HG03045 (cell line): Measurements from ENCODE around the gene GNAQ.

ENCODE experiments used
- ATAC-seq: cut with Tn5 transposase; IDR thresholded peaks from one replicate; pipeline ENCODE4 v1.9.1; 2021; ENCODE audit warnings: mild to moderate bottlenecking, moderate library complexity; ENCODE audit not compliant: unreplicated experiment

GNAQ gene

GRCh38 chr9:78032730-78033457 lies 1.3 kb upstream of the GNAQ start:
- ATAC-seq = no peak

DNA sequence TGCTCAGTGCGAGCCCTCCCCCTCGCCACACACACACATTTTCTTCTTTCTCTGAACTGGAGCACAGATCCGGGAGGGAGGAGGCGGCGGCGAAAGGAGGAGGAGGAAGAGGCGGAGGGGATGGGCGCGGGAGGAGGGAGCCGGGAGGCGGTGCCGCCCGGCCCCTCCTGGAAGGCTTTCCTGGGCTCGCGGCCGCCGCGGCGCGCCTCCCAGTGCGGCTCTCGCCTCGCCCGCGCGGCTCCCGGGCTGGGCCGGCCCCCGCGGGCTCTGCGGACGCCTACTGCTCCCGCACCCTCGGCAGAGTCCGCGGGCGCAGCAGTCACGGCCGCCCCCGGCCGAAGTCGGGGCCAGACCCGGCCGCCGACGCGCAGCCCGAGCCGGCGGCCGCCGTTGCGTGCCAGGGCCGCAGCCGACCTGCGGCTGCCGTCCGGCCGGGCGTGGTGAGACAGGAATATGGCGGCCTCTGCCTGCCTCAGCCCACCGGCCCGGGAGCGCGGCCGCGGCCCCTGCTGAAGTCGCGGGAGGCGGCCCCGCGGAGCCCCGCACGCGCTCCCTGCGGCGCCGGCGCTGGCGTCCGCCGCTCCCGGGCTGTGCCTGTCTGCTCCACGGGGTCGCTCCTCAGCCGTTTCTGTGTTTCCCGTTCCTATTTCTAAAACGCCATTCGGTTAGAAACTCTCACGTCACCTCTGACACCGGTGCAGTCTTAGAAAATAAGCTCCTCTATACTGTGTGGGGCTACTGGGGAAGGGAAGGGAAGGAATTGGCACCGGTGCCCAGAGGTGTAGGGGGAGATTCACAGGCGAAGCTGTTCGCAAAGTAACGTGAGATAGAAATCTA lies 500 bp upstream of the GNAQ start:
- no peak for ATAC-seq

DNA sequence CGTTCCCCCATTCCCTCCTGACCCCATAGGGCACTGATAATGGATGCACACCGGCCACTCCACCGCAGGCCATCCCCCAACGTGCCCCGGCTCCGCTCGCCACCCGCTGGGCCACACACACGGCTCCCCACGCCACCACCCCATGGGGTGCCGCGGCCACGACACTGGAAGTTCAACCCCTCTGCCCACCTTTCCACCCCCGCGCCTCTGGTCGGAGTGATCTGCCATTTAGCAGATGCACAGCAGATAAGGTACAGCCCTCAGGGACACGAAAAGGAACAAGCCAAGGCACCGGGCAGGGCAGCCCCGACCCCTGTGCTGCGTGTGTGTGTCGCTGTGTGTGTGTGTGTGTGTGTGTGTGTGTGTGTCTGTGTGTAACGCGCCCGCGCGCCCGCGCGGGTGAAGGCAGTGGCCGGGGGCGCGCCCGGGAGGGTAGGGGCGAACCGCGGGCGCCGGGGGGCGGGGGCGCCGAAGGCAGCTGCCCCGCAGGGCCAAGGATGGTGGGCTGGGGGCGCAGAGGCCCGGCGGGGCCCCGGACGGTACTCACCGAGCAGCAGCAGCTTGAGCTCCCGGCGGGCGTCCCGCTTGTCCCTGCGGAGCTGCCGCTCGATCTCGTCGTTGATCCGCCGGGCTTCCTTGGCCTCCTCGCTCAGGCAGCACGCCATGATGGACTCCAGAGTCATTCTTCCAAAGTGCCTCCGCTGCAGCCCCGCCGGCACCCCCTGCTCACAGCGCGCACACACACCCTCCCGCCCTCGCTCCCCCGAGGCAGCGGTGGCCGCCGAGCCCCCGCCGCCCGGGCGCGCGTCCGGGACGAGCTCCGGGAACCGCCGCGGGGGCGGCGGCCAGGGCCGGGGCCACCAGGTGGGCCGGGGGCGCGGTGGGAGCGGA lies 813 bp downstream of the GNAQ start:
- no peak for ATAC-seq

- ATAC-seq = no peak
Measured at GRCh38 chr9:78030296-78030552, 1.4 kb downstream of the GNAQ start.

- ATAC-seq = no peak
Measured at GRCh38 chr9:78029551-78030295, 1.9 kb downstream of the GNAQ start.

GRCh38 chr9:78028926-78029325 lies 2.7 kb downstream of the GNAQ start:
- ATAC-seq = no peak

DNA sequence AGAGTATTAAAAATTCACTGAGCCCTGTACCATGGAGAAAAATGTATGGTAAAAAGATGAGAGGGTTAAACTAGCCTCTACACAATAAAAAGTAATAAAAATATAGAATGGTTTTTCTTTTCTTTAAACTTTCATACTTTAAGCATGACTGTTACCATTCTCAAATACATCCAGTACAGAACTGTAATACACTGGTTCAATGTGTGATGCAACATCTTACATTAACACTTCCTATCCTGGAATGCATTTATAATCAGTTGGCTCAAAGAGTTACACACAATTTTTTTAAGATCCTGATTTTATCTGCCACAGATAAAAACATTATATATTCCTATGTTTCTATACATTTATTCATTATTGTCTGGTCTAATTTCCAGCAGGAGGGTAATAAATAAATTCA lies 4.7 kb downstream of the GNAQ start:
- no peak for ATAC-seq

DNA sequence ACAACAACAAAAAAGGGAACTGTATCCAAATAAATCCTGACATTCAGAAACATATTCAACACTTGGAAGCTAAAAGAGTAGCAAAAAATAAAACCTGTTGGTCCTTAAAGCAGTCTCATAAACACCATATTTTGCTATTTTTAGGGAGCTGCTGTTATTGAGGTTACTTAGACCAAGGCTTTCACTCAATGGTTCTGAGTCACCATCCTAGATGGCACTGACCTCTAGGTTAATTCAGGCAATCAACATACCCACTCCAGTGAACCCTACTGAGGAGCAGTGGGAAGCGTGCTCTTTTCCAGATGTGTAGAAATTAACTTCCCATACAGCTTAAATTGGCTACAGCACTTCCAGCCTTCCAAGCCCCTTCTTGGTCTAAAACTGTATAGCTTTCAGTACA lies 5.2 kb downstream of the GNAQ start:
- no peak for ATAC-seq

- ATAC-seq = no peak
Measured at GRCh38 chr9:78025186-78025585, 6.4 kb downstream of the GNAQ start.

- no peak for ATAC-seq
Measured at GRCh38 chr9:78023003-78023741, 8.4 kb downstream of the GNAQ start.

DNA sequence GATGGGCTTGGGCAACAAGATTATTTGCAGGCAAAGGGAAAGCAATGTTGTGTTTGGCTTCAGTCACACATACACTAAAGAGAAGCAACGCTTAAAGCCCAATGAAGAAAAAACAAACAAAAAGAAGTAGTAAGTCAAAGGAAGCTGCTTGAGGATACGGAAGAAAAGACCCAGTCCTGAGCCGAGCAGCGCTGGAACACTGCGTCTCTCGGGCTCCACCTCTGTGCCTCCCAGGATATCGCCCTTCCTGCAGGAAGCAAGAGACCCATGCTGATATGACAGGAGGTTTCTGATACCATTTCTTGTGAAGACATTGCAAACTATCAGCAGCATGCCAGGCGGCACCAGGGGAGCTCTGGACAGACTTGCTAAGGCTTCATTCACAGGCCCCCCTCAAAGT lies 9.9 kb downstream of the GNAQ start:
- ATAC-seq = no peak

GRCh38 chr9:78017190-78017693 lies 14.4 kb downstream of the GNAQ start:
- no peak for ATAC-seq

DNA sequence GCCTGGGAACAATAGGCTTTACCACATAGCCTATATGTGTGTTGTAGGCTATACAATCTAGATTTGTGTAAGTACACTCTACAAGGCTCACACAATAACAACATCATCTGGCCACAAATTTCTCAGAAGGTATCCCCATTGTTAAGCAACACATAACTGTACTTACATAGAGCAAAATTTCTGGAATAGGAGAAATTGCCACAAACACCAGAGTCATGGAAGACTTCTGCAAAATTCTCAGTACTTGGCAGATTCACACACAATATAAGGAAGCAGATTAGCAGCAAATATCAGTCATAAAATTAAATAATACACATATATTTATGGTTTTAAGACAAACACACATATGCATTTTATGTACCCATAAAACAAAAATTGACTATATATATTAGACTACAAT lies 16.4 kb downstream of the GNAQ start:
- no peak for ATAC-seq

DNA sequence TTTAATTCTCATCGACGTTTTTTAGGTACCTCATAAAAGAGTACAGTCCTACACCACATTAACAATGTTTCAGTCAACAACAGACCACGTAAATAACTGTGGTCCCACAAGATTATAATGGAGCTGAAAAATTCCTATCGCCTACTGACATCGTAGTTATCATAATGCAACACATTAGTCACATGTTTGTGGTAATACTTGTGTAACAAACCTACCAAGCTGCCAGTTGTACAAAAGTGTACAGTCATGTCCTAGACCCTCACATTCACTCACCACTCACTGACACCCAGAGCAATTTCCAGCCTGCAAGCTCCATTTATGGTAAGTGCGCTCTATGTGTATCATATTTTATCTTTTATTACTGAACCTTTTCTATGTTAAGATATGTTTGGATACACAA lies 16.8 kb downstream of the GNAQ start:
- no peak for ATAC-seq

GRCh38 chr9:78013934-78014333 lies 17.7 kb downstream of the GNAQ start:
- ATAC-seq = no peak

- ATAC-seq = no peak
Measured at GRCh38 chr9:78011049-78011448, 20.6 kb downstream of the GNAQ start.

DNA sequence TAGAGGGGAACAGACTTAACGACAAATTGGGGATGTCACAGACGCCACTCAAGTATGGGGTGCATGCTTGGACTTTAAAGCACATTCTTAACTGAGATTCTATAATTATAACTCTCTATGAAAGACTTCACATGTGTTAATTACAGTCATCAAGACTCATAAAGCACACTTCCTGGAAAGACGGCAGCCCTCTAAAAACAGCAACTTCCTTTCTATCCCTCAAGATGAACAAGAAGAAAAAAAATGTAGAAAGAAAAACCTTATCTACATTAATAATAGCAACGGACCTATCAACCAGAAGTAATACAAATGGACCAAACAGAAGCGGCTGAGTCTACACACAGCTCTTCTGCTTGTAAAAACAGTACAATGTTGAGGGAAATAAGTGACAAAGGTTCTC lies 21.2 kb downstream of the GNAQ start:
- no peak for ATAC-seq

DNA sequence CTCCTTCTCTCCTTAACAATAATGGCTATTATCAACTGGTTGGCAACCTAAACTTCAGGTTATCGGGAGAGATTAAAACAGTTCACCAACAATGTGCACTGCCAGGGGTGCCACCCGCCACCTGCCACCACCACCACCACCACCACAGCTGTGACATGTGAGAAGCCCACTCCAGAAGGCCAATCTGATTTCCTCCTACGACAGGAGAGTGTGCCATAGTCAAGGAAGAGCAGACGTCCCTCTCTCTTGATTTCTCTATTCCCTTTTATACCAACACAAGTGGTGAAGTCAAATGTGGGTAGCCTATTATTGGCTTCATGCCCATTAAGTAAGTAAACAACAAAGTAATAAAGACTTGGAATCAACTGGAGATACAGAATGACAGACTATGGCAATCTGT lies 22.4 kb downstream of the GNAQ start:
- ATAC-seq = no peak

GRCh38 chr9:78006734-78007133 lies 24.9 kb downstream of the GNAQ start:
- ATAC-seq = no peak
